HepG2 (cell line): Measurements from ENCODE around the gene MAVS. TPM values are rescaled to one million over a fixed set of nuclear protein-coding genes. Genes with fewer than 3 reads are reported as not detected.
"Not testable (repeated sequence)": the region's sequence is repeated elsewhere in the genome, so short reads cannot be mapped to it uniquely, and the experiment has no call there.

Experiments used
- ATAC-seq: fragments of 200-7000 bp; cut with Tn5 transposase; 3 replicates; pipeline ENCODE4 v1.9.1; 2020; ENCODE audit warnings: mild to moderate bottlenecking, moderate library complexity
- BruUV-seq: library from RNA; stranded (reverse); fragments of 400-500 nt; replicated peaks from 2 replicates; lab custom pipeline; 2021; lab: Mats Ljungman, UMichigan
- CTCF ChIA-PET: fragments of 300-600 bp; formaldehyde crosslinking; extraction: SDS; loops from one replicate; lab custom pipeline; 2021; ENCODE audit warnings: low total read pairs, inconsistent platforms, low intra/inter-chr PET ratio; lab: Yijun Ruan, JAX
- POLR2A ChIA-PET: fragments of 350-600 bp; sonication (Branson Sonifier 250); formaldehyde crosslinking; loops from one replicate; lab custom pipeline; 2020; ENCODE audit warnings: antibody characterized with exemption, inconsistent platforms; lab: Yijun Ruan, JAX
- DNase-seq: peaks from one replicate; pipeline ENCODE4 v3.0.0-alpha.2; 2015; ENCODE audit warnings: low spot score
- FAIRE-seq: peaks from 3 replicates; lab custom pipeline; 2011; peaks lifted over from hg19 to GRCh38; lab: Jason Lieb, UNC
- H2AFZ ChIP-seq: one replicate; pipeline ENCODE4 v1.6.1; 2011; ENCODE audit warnings: low read length, inconsistent platforms
- H3K27ac ChIP-seq: fragments of 300-600 bp; 3 replicates; pipeline ENCODE4 v1.8.0; 2011; ENCODE audit warnings: mixed run types, mild to moderate bottlenecking, mixed read lengths, low read length, inconsistent platforms; ENCODE audit not compliant: insufficient read depth; ENCODE audit errors: extremely low read length
- H3K27me3 ChIP-seq, 2 experiments: fragments of 200-600 bp in 1 of 2; 2 replicates in 1 of 2; 3 replicates in 1 of 2; pipeline versions ENCODE4 v1.6.0 to v1.8.0; 2011; ENCODE audit warnings: low read length in 2 of 2, mild to moderate bottlenecking in 2 of 2, moderate library complexity in 2 of 2, inconsistent platforms in 1 of 2; ENCODE audit not compliant: insufficient read depth in 2 of 2, control insufficient read depth in 1 of 2
- H3K36me3 ChIP-seq, 2 experiments: fragments of 200-600 bp in 1 of 2; replicated peaks in 1 of 2; 2 replicates in 1 of 2; 3 replicates in 1 of 2; pipeline versions ENCODE4 v1.5.1 to v1.8.0; 2011; ENCODE audit warnings: low read length in 2 of 2, inconsistent platforms in 1 of 2; ENCODE audit not compliant: insufficient read depth in 2 of 2, control insufficient read depth in 1 of 2
- H3K4me1 ChIP-seq: 2 replicates; pipeline ENCODE4 v1.5.1; 2012; ENCODE audit warnings: low read length, inconsistent platforms; ENCODE audit not compliant: insufficient read depth
- H3K4me2 ChIP-seq: 2 replicates; pipeline ENCODE4 v1.6.0; 2011; ENCODE audit warnings: low read depth, low read length, inconsistent platforms
- H3K4me3 ChIP-seq, 3 experiments: fragments of 200-600 bp in 1 of 3; sonication (generic), shearing (Covaris generic) in 1 of 3; replicated peaks in 1 of 3; 2 replicates each; pipeline ENCODE4 v1.5.1; 2011 to 2016; ENCODE audit warnings: low read length in 3 of 3, inconsistent platforms in 2 of 3, low read depth in 2 of 3, mild to moderate bottlenecking in 2 of 3, control low read depth in 1 of 3, mixed read lengths in 1 of 3; ENCODE audit not compliant: insufficient read depth in 1 of 3
- H3K79me2 ChIP-seq: one replicate; pipeline ENCODE4 v1.6.1; 2011; ENCODE audit warnings: low read length, inconsistent platforms; ENCODE audit not compliant: insufficient read depth
- H3K9ac ChIP-seq: 2 replicates; pipeline ENCODE4 v1.6.0; 2011; ENCODE audit warnings: mild to moderate bottlenecking, low read depth, low read length, inconsistent platforms; ENCODE audit not compliant: insufficient read depth
- H3K9me3 ChIP-seq: 2 replicates; pipeline ENCODE4 v1.5.1; 2012; ENCODE audit warnings: mild to moderate bottlenecking, low read length
- H4K20me1 ChIP-seq: 2 replicates; pipeline ENCODE4 v1.6.0; 2011; ENCODE audit warnings: inconsistent platforms, mild to moderate bottlenecking, low read length, moderate library complexity; ENCODE audit not compliant: insufficient read depth
- CEBPG ChIP-seq: IDR thresholded peaks from 2 replicates; pipeline ENCODE4 v1.6.1; 2016
- HIC2 ChIP-seq: sonication (generic); formaldehyde crosslinking; IDR thresholded peaks from 2 replicates; pipeline ENCODE4 v1.9.0; 2022; ENCODE audit warnings: low read depth, missing genetic modification reagents
- NR2F6 ChIP-seq, 2 experiments: IDR thresholded peaks; 2 replicates each; pipeline ENCODE4 v1.6.1; 2016; ENCODE audit warnings: antibody characterized with exemption in 1 of 2, mild to moderate bottlenecking in 1 of 2
- ZNF460 ChIP-seq: sonication (generic); formaldehyde crosslinking; IDR thresholded peaks from 2 replicates; pipeline ENCODE4 v1.5.1; 2020; ENCODE audit warnings: missing genetic modification reagents, mild to moderate bottlenecking, borderline replicate concordance
- ZNF549 ChIP-seq: sonication (generic); formaldehyde crosslinking; IDR thresholded peaks from 2 replicates; pipeline ENCODE4 v1.5.0; 2020; ENCODE audit warnings: missing genetic modification reagents
- ZNF782 ChIP-seq: sonication (generic); formaldehyde crosslinking; IDR thresholded peaks from 2 replicates; pipeline ENCODE4 v1.4.0; 2020; ENCODE audit warnings: missing genetic modification reagents, mild to moderate bottlenecking, borderline replicate concordance
- WGBS: methylation state at CpG from one replicate; pipeline ENCODE4 v1.1.6; 2017; ENCODE audit warnings: low lambda C conversion rate; 5-methylcytosine and 5-hydroxymethylcytosine counted together
- in situ Hi-C: cut with HindIII; loops from 2 replicates; pipeline ENCODE4 v1.10.0; 2017; ENCODE audit warnings: low pct_unique_long_range_greater_than_20kb; ENCODE audit not compliant: extremely low pct_ligation_motif_present
- intact Hi-C: fragments of 100-400 bp; cut with micrococcal nuclease; formaldehyde crosslinking; loops from one replicate; pipeline ENCODE4 v1.10.0; 2022; ENCODE audit not compliant: unreplicated experiment
- polyA plus RNA-seq, 8 experiments: library from polyadenylated mRNA; depleted of rRNA in 3 of 8; stranded (reverse) in 7 of 8; unstranded in 1 of 8; fragments of >200 nt; fragmentation: Illumina TruSeq in 4 of 8; extraction: Trizol in 4 of 8; gene quantifications; 2 replicates each; pipeline versions ENCODE4 v1.2.1 to v1.2.3, GENCODE V29; 2011 to 2016; ENCODE audit warnings: low read depth in 4 of 8, missing spikeins in 1 of 8, mixed read lengths in 1 of 8; ENCODE audit not compliant: insufficient read depth in 1 of 8
- total RNA-seq, 5 experiments: library from RNA; depleted of rRNA; stranded (reverse); fragments of >200 nt; fragmentation: Illumina TruSeq; extraction: Trizol; gene quantifications; 2 replicates each; pipeline ENCODE4 v1.2.3, GENCODE V29; 2016; ENCODE audit warnings: low read depth in 1 of 5
- TF ChIP-seq, protein P1 (sequence below): sonication (generic); formaldehyde crosslinking; IDR thresholded peaks from 2 replicates; pipeline ENCODE4 v1.5.0; 2020; ENCODE audit warnings: mild to moderate bottlenecking, missing genetic modification reagents, borderline replicate concordance

MAVS gene
- total and polyA plus RNA-seq, 2 of the 13 experiments (the other 11 are each of a cell fraction or from before 2014, with no cell fraction given), result 27.3 to 36.6 TPM

DNA sequence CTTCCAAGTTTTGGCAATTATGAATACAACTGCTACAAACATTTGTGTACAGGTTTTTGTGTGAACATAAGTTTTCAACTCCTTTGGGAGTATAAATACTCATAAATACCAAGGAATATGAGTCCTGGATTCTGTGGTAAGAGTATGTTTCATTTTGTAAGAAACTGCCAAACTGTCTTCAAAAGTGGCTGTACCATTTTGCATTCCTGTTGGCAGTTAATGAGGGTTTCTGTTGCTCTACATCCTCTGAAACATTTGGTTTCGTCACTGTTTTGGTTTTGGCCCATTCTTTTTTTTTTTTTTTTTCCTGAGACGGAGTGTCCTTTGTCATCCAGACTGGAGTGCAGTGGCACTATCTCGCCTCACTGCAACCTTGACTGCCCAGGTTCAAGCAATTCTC, 17.8 kb upstream of the MAVS start (continued):
- TF ChIP-seq HIC2 (no peak), ZNF549 (CRISPR knock-in tag) (no peak), ZNF782 (no peak)
- TF ChIP-seq, protein P1, sequence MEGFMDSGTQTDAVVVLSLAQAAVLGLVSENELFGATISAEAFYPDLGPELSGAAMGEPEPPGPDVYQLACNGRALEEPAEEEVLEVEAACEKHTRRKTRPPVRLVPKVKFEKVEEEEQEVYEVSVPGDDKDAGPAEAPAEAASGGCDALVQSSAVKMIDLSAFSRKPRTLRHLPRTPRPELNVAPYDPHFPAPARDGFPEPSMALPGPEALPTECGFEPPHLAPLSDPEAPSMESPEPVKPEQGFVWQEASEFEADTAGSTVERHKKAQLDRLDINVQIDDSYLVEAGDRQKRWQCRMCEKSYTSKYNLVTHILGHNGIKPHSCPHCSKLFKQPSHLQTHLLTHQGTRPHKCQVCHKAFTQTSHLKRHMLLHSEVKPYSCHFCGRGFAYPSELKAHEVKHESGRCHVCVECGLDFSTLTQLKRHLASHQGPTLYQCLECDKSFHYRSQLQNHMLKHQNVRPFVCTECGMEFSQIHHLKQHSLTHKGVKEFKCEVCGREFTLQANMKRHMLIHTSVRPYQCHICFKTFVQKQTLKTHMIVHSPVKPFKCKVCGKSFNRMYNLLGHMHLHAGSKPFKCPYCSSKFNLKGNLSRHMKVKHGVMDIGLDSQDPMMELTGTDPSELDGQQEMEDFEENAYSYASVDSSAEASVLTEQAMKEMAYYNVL (CRISPR knock-in tag), result no peak

DNA sequence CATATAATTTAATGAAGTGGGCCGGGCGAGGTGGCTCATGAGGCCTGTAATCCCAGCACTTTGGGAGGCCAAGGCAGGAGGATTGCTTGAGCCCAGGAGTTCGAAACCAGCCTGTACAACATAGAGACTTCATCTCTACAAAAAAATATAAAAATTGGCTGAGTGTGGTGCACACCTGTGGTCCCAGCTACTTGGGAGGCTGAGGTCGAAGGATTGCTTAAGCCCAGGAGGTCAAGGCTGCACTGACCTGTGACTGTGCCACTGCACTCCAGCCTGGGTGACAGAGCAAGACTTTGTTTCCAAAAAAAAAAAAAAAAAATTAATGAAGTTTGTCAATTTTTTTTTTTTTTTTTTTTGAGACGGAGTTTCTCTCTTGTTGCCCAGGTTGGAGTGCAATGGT, 16.7 kb upstream of the MAVS start:
- FAIRE-seq, H3K4me3 ChIP-seq, CTCF ChIA-PET, H3K9me3 ChIP-seq, H3K9ac ChIP-seq, H3K4me2 ChIP-seq, H3K4me1 ChIP-seq, BruUV-seq, in situ Hi-C loops, H2AFZ ChIP-seq, DNase-seq, ATAC-seq, H3K27me3 ChIP-seq, H3K36me3 ChIP-seq, intact Hi-C loops, H3K27ac ChIP-seq, H4K20me1 ChIP-seq, H3K79me2 ChIP-seq: not testable (repeated sequence)
- POLR2A ChIA-PET, result interaction anchor here (0.8 to 1.4 kb wide), 2 partner anchors 10 to 18 kb away, joined by 3 read pairs; partner anchors contain the start of gene AP5S1
- TF ChIP-seq ZNF460 (CRISPR knock-in tag) (peak; percentile 74; the same call in 1 of the 2 replicates), CEBPG (0 out of 2 replicates have a peak, but pooled peaks have one; percentile 31), NR2F6 (IDR thresholded peaks at IDR 0.05) (0 out of 2 replicates have a peak, but pooled peaks have one; percentile 23), NR2F6 (CRISPR knock-in tag; IDR thresholded peaks at IDR 0.05) (peak; percentile 52; the same call in 1 of the 2 replicates)
- WGBS, result 94% methylated on average over 5 of the region's 5 CpGs
